Measurements from ENCODE around the gene DNAJC3.

DNA sequence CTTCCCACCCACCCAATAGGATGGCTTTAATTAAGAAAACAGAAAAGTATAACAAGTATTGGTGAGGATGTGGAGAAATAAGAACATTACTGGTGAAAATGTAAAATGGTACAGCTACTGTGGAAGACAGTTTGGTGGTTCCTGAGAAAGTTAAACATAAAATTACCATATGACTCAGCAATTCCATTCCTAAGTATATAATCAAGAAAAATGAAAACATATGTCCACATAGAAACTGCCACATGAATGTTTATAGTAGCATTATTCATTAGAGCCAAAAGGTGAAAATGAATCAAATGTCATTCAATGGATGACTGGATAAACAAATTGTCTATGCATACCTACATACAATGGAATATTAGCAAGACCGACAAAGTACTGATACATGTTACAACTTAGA is 49.3 kb upstream of the DNAJC3 start:
- TF ChIP-seq EZH2 (conservative IDR thresholded peaks at IDR 0.05; ENCODE audit: low read depth, low read length) (no peak), ZFP41 (CRISPR knock-in tag; IDR thresholded peaks at IDR 0.05; ENCODE audit: borderline replicate concordance) (no peak), TAF1 (CRISPR knock-in tag; IDR thresholded peaks at IDR 0.05) (no peak), SETDB1 (CRISPR knock-in tag; IDR thresholded peaks at IDR 0.05; ENCODE audit: borderline replicate concordance) (no peak), IKZF4 (CRISPR knock-in tag; IDR thresholded peaks at IDR 0.05; ENCODE audit: borderline replicate concordance, low read depth, not compliant biosample characterization) (no peak), ZNF207 (IDR thresholded peaks at IDR 0.05; ENCODE audit: borderline replicate concordance) (no peak), EP300 (IDR thresholded peaks at IDR 0.05; ENCODE audit: low read depth in 2 of 2, low read length in 2 of 2) (no peak), EP300 (CRISPR knock-in tag; IDR thresholded peaks at IDR 0.05; ENCODE audit: borderline replicate concordance) (no peak), ZNF558 (CRISPR knock-in tag; IDR thresholded peaks at IDR 0.05; ENCODE audit: borderline replicate concordance) (no peak)
- TF ChIP-seq, protein P1, sequence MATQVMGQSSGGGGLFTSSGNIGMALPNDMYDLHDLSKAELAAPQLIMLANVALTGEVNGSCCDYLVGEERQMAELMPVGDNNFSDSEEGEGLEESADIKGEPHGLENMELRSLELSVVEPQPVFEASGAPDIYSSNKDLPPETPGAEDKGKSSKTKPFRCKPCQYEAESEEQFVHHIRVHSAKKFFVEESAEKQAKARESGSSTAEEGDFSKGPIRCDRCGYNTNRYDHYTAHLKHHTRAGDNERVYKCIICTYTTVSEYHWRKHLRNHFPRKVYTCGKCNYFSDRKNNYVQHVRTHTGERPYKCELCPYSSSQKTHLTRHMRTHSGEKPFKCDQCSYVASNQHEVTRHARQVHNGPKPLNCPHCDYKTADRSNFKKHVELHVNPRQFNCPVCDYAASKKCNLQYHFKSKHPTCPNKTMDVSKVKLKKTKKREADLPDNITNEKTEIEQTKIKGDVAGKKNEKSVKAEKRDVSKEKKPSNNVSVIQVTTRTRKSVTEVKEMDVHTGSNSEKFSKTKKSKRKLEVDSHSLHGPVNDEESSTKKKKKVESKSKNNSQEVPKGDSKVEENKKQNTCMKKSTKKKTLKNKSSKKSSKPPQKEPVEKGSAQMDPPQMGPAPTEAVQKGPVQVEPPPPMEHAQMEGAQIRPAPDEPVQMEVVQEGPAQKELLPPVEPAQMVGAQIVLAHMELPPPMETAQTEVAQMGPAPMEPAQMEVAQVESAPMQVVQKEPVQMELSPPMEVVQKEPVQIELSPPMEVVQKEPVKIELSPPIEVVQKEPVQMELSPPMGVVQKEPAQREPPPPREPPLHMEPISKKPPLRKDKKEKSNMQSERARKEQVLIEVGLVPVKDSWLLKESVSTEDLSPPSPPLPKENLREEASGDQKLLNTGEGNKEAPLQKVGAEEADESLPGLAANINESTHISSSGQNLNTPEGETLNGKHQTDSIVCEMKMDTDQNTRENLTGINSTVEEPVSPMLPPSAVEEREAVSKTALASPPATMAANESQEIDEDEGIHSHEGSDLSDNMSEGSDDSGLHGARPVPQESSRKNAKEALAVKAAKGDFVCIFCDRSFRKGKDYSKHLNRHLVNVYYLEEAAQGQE (IDR thresholded peaks at IDR 0.05; ENCODE audit: borderline replicate concordance in 1 of 2, low read depth in 1 of 2, low read length in 2 of 2), result no peak
- TF ChIP-seq, protein P2, sequence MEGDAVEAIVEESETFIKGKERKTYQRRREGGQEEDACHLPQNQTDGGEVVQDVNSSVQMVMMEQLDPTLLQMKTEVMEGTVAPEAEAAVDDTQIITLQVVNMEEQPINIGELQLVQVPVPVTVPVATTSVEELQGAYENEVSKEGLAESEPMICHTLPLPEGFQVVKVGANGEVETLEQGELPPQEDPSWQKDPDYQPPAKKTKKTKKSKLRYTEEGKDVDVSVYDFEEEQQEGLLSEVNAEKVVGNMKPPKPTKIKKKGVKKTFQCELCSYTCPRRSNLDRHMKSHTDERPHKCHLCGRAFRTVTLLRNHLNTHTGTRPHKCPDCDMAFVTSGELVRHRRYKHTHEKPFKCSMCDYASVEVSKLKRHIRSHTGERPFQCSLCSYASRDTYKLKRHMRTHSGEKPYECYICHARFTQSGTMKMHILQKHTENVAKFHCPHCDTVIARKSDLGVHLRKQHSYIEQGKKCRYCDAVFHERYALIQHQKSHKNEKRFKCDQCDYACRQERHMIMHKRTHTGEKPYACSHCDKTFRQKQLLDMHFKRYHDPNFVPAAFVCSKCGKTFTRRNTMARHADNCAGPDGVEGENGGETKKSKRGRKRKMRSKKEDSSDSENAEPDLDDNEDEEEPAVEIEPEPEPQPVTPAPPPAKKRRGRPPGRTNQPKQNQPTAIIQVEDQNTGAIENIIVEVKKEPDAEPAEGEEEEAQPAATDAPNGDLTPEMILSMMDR (CRISPR knock-in tag; IDR thresholded peaks at IDR 0.05), result no peak
- TF ChIP-seq, protein P3, sequence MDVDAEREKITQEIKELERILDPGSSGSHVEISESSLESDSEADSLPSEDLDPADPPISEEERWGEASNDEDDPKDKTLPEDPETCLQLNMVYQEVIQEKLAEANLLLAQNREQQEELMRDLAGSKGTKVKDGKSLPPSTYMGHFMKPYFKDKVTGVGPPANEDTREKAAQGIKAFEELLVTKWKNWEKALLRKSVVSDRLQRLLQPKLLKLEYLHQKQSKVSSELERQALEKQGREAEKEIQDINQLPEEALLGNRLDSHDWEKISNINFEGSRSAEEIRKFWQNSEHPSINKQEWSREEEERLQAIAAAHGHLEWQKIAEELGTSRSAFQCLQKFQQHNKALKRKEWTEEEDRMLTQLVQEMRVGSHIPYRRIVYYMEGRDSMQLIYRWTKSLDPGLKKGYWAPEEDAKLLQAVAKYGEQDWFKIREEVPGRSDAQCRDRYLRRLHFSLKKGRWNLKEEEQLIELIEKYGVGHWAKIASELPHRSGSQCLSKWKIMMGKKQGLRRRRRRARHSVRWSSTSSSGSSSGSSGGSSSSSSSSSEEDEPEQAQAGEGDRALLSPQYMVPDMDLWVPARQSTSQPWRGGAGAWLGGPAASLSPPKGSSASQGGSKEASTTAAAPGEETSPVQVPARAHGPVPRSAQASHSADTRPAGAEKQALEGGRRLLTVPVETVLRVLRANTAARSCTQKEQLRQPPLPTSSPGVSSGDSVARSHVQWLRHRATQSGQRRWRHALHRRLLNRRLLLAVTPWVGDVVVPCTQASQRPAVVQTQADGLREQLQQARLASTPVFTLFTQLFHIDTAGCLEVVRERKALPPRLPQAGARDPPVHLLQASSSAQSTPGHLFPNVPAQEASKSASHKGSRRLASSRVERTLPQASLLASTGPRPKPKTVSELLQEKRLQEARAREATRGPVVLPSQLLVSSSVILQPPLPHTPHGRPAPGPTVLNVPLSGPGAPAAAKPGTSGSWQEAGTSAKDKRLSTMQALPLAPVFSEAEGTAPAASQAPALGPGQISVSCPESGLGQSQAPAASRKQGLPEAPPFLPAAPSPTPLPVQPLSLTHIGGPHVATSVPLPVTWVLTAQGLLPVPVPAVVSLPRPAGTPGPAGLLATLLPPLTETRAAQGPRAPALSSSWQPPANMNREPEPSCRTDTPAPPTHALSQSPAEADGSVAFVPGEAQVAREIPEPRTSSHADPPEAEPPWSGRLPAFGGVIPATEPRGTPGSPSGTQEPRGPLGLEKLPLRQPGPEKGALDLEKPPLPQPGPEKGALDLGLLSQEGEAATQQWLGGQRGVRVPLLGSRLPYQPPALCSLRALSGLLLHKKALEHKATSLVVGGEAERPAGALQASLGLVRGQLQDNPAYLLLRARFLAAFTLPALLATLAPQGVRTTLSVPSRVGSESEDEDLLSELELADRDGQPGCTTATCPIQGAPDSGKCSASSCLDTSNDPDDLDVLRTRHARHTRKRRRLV (CRISPR knock-in tag; IDR thresholded peaks at IDR 0.05), result no peak
